Stimulated activated CD4-positive, alpha-beta T cell treated with anti-CD3 and anti-CD28 coated beads, Interleukin-15, amount 100 ng/mL, for 1 hour (primary cell): Measurements from ENCODE around the gene OAF.

ENCODE experiments used
- DNase-seq, 2 donors: peaks; one replicate each; pipeline ENCODE4 v3.0.0-alpha.2; 2020; ENCODE audit warnings: low read depth in 1 of 2, low spot score in 1 of 2

The OAF gene

DNA sequence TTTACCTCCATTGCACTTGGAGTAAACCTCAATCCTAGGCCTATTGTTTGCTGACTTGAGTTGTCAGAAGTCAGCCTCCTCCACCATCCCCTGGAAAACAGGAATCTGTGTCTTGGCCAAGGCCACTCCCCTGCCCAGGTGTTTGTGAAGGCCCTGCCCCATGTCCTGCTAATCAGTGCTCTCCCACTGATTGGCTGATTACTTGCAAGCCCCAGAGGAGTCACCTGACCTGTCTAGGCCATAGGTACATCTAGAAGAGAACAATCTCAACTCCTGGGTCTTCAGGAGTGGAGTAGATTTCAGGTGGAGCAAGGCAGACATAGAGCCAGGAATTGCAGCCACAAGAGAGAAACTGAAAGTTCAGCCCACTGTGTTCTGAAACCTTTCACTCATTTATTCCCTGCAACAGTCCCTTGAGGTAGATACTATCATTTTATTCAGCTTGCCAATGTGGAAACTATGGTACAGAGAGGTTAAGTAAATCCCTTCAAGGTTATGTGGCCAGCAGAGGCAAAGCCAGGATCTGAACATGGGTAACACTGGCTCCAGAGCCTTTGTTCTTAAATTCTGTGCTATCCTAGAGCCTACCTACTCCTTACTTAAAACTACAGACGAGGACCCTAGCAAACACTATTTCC is 10.4 kb downstream of the OAF start:
- DNase-seq = no peak

- DNase-seq = no peak
Observed at GRCh38 chr11:120222916-120223315, 12.1 kb downstream of the OAF start.

- no peak for DNase-seq
Observed at GRCh38 chr11:120223793-120224192, 13.0 kb downstream of the OAF start.

- no peak for DNase-seq
Observed at GRCh38 chr11:120224361-120224760, 13.5 kb downstream of the OAF start.

DNA sequence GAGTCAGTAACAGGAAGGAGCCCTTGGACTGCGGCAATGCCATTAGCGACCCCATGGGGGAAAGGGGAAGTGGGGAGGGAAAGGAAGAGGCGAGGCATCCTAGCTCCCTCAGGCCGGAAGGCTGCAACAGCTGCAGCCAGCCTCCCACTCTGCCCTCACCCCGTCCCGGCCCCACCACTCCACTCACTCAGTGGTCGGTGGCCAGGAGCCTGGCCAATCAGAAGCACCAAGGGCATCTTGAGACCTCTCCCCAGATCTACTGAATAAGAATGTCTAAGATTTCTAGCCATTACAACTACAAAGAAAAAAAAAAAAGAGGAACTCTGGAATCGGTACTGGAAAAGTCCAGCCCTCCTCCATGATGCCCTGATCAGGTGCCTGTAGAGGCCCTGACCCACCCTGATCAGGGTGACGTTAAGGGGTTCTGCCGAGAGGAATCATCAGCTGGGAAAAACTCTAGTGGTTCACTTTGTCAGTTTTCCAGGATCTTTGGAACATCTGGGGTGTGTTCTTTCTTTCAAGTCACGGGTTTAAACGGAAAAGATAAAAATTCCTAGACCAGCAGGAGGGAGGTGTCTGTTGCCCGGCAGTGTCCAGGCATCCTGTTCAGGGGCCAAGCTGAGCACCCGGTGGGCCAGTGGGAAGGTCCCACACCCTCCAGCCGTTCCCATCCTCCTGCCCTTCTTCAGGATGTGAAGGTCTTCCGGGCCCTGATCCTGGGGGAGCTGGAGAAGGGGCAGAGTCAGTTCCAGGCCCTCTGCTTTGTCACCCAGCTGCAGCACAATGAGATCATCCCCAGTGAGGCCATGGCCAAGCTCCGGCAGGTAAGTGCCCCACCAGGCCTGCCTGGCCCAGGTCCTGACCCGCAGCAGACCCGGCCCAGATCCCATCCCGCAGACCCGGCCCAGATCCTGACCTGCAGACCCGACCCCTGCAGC is 14.4 kb downstream of the OAF start:
- DNase-seq = no peak

DNA sequence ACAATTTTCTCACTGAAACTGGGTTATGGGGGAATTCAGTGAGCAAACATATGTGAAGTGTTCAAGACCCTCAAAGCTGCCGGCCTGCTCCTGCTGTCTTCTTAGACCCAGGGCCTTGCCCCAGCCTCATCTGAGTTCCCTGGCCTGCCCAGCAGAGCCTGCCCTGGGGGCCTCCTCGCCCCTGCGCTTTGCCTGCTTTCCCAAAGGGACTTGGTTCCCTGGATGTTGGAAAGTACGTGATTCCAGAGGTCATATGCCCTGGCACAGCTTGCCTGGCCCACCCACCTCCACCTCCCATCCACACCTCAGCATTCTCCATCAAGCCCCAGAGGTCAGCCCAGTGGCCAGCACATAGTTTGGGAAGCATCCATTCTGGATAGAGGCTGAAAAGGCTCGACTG is 15.4 kb downstream of the OAF start:
- no peak for DNase-seq

GRCh38 chr11:120226714-120227113 is 15.9 kb downstream of the OAF start:
- no peak for DNase-seq

- DNase-seq = no peak
Observed at GRCh38 chr11:120227228-120227852, 16.5 kb downstream of the OAF start.

DNA sequence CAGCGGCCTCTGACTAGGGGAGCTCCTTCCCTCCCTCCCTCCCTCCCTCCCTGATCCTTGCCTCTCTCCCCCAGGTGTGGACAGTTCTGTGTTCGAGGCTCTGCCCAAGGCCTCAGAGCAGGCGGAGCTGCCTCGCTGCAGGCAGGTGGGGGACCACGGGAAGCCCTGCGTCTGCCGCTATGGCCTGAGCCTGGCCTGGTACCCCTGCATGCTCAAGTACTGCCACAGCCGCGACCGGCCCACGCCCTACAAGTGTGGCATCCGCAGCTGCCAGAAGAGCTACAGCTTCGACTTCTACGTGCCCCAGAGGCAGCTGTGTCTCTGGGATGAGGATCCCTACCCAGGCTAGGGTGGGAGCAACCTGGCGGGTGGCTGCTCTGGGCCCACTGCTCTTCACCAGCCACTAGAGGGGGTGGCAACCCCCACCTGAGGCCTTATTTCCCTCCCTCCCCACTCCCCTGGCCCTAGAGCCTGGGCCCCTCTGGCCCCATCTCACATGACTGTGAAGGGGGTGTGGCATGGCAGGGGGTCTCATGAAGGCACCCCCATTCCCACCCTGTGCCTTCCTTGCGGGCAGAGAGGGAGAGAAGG is 18.1 kb downstream of the OAF start:
- no peak for DNase-seq

GRCh38 chr11:120229451-120230424 is 18.9 kb downstream of the OAF start:
- no peak for DNase-seq

DNA sequence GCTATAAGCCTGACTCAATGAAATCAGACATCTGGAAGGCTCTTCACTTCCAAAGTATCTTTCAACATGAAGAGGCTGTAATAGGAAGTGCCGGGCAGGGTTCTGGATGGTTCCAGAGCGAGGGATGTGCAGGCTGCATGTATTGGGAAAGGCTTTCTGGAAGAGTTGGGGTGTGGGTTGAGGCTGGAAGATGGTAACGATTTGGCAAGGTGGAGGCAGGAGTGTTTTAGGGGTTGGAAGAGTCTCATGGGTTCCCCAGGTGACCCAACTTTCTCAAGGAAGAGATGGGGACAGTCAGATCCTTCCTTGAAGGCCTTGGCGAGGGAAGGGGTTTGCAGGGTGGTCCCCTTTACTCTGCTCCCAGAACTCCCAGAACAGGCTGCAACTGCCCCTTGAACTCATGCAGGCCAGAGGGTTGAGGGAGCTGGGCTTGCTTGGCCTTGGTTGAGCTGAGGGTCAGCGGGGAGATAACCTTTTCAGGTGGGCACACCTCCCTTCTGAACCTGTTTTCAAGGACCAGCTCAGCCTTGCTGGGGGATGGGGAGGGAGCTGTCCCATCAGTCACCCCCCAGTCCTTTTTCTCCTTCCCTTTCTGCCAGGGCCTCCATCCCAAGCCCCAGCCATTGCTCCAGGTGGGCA is 19.7 kb downstream of the OAF start:
- DNase-seq = no peak

DNA sequence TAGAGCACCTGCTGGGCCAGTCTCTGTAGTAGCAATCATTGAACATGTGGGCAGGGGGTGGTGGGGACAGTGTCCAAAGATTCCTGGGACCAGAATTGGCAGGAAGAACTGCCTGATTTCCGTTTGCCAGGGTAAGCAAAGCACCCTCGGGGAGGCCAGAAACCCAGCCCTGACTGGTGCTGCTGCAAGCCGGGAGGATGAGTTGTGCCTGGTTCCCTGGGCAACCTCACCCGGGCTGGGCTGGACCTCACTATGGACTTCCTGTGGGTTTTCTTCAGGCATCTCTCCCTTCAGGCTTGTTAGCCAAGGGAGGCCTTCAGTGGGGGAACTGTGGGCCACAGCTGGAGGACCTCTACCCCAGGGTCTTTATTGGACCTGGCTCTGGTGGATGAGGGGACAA is 21.1 kb downstream of the OAF start:
- no peak for DNase-seq

GRCh38 chr11:120233207-120233803 is 22.5 kb downstream of the OAF start:
- no peak for DNase-seq

DNA sequence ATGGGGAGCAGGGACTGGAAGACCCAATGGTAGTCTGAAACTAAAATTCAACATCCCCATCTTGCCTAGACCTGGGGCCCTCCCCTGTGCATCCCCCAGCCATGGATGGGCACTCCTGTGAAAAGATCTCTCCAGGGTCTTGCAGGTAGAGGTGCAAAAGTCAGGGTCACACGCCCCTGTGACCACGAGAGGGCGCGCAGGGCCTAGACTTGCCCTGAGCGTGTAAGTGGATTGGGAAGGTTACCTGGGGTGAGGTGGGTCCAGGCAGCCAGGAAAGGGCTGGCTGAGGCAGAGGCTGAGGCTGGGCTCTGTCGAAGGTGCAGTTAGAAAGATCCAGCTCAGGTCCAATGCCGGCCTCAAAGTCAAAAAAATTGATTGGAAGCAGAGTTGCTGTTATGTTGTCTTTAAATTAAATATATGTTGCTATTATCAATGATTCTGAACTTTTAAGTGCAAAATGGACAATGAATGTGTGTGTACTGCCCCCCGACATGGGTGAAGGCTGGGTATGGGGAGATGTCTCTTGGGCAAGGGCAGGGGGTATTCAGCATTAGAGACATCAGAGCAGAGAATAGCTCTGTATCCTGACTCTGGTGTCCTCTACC is 24.3 kb downstream of the OAF start:
- peak; percentile 21 to 45 for DNase-seq

- DNase-seq = no peak
Observed at GRCh38 chr11:120236169-120237107, 25.6 kb downstream of the OAF start.

DNA sequence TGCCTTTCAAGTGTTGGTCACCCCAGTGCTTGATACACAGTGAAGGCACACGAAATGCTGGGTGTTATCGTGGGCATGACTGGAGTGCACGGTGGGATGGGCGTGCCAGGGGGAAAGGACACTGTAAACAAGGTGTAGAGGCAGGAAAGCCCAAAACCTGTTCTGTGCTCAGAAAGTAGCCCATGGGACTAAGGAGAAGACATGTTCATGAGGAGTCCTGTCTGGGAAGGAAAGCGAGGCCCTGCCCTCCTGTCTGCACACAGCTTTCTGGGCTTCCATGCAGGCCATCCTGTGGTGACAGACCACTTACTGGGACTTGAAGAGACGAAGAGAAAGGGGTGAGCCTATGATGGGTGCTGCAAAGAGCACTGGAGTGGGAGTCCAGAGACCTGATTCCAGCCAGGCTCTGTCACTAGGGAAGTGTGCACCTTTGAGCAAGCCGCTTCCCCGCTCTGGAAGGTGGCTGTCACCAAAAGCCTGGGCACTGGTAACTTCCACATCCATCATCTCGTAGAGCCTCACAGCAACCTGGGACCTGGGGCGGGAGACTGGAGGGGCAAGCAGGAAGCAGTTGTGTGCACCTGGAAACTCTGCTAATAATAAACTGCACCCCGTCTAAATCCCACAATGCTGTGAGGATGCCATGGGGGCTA is 28.3 kb downstream of the OAF start:
- DNase-seq = no peak
